NT2/D1 (cell line): ENCODE measurements around the gene AFAP1L2.

ENCODE experiments used
- DNase-seq: peaks from one replicate; pipeline ENCODE4 v3.0.0-alpha.2; 2011; ENCODE audit warnings: low read depth, low spot score
- H3K27me3 ChIP-seq: 2 replicates; pipeline ENCODE4 v1.6.0; 2011; ENCODE audit warnings: mild to moderate bottlenecking; ENCODE audit not compliant: insufficient read length, insufficient read depth
- H3K36me3 ChIP-seq: 2 replicates; pipeline ENCODE4 v1.6.1; 2011; ENCODE audit warnings: mild to moderate bottlenecking, low read length, mixed read lengths; ENCODE audit not compliant: insufficient read depth, insufficient read length
- H3K4me1 ChIP-seq: 2 replicates; pipeline ENCODE4 v1.5.1; 2011; ENCODE audit not compliant: insufficient read depth, insufficient read length
- H3K4me3 ChIP-seq: 2 replicates; pipeline ENCODE4 v1.5.1; 2011; ENCODE audit warnings: low read depth; ENCODE audit not compliant: insufficient read length
- H3K9ac ChIP-seq: 2 replicates; pipeline ENCODE4 v1.6.0; 2011; ENCODE audit warnings: low read depth; ENCODE audit not compliant: insufficient read length
- H3K9me3 ChIP-seq: 2 replicates; pipeline ENCODE4 v1.5.1; 2011; ENCODE audit warnings: mild to moderate bottlenecking, low read length; ENCODE audit not compliant: insufficient read depth
- SUZ12 ChIP-seq: IDR thresholded peaks from 2 replicates; pipeline ENCODE4 v1.6.1; 2011; ENCODE audit not compliant: insufficient read length, insufficient read depth; ENCODE audit errors: extremely low read depth
- YY1 ChIP-seq: IDR thresholded peaks from 2 replicates; pipeline ENCODE4 v1.6.1; 2011; ENCODE audit not compliant: insufficient read length, insufficient read depth
- ZNF274 ChIP-seq: IDR thresholded peaks from 2 replicates; pipeline ENCODE4 v1.6.1; 2011; ENCODE audit warnings: mild to moderate bottlenecking, low read depth, low read length

Gene AFAP1L2

GRCh38 chr10:114288424-114289095 is 115.7 kb downstream of the AFAP1L2 start:
- TF ChIP-seq ZNF274: no peak
- no peak for TF ChIP-seq SUZ12
- no peak for TF ChIP-seq YY1
- no peak overlapping the region for H3K9ac ChIP-seq
- H3K9me3 ChIP-seq: no peaks in the 10 kb centered on the region
- H3K4me1 ChIP-seq: peaks cover 3% of the 10 kb centered on the region
- no peak overlapping the region for H3K4me3 ChIP-seq
- H3K27me3 ChIP-seq: no peaks in the 10 kb centered on the region
- H3K36me3 ChIP-seq: no peaks in the 10 kb centered on the region
- no peak for DNase-seq

GRCh38 chr10:114286921-114287320 is 117.4 kb downstream of the AFAP1L2 start:
- no peak for TF ChIP-seq SUZ12
- no peak for TF ChIP-seq YY1
- no peak for TF ChIP-seq ZNF274

GRCh38 chr10:114285961-114286441 is 118.3 kb downstream of the AFAP1L2 start:
- no peaks in the 10 kb centered on the region for H3K36me3 ChIP-seq
- DNase-seq: no peak
- TF ChIP-seq ZNF274: no peak
- no peak for TF ChIP-seq SUZ12
- TF ChIP-seq YY1: no peak
- no peaks in the 10 kb centered on the region for H3K9me3 ChIP-seq
- H3K4me3 ChIP-seq: no peak overlapping the region
- H3K4me1 ChIP-seq: peaks cover 3% of the 10 kb centered on the region
- H3K27me3 ChIP-seq: no peaks in the 10 kb centered on the region
- no peak overlapping the region for H3K9ac ChIP-seq

More at GRCh38 chr10:114286921-114287320, 117.4 kb downstream of the AFAP1L2 start:
- Histone ChIP-seq H3K4me1 (peaks cover 3% of the 10 kb centered on the region), H3K27me3 (no peaks in the 10 kb centered on the region), H3K4me3 (no peak overlapping the region), H3K9ac (no peak overlapping the region), H3K36me3 (no peaks in the 10 kb centered on the region), H3K9me3 (no peaks in the 10 kb centered on the region)
- no peak for DNase-seq

DNA sequence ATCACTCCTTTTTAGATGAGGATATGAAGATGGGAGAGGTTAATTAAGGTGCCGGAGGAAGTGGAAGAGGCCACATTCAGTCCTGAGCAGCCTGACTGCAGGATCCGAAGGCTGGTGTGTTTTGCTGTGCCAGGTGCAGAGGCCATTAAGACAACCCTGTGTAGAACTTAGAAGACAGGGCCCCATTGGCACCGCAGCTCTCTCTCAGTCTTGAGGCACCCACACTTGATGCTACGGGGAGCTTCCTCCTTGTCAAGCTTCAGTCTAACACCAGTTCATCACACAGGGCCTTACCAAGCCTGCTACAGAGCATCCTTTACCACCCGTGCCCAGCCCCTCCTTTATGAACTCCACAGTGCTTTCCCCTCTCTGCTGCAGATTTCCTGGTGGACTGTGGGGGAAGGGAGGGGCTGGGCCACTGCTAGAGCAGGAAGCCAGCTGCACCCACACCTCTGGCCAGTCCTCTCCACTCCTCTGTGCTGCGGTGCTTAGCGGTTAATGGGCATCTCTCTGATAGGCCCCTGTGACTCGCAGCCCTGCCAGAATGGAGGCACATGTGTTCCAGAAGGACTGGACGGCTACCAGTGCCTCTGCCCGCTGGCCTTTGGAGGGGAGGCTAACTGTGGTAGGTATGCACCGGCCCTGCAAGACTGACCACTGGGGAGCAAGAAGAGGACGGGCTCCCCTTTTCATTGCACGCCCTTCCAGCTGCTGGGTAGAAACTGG is 119.8 kb downstream of the AFAP1L2 start:
- TF ChIP-seq YY1 (no peak), SUZ12 (no peak), ZNF274 (no peak)
- H3K4me1 ChIP-seq: peaks cover 3% of the 10 kb centered on the region
- no peak overlapping the region for H3K4me3 ChIP-seq
- no peaks in the 10 kb centered on the region for H3K36me3 ChIP-seq
- no peak overlapping the region for H3K9ac ChIP-seq
- no peaks in the 10 kb centered on the region for H3K27me3 ChIP-seq
- no peak for DNase-seq
- H3K9me3 ChIP-seq: no peaks in the 10 kb centered on the region

DNA sequence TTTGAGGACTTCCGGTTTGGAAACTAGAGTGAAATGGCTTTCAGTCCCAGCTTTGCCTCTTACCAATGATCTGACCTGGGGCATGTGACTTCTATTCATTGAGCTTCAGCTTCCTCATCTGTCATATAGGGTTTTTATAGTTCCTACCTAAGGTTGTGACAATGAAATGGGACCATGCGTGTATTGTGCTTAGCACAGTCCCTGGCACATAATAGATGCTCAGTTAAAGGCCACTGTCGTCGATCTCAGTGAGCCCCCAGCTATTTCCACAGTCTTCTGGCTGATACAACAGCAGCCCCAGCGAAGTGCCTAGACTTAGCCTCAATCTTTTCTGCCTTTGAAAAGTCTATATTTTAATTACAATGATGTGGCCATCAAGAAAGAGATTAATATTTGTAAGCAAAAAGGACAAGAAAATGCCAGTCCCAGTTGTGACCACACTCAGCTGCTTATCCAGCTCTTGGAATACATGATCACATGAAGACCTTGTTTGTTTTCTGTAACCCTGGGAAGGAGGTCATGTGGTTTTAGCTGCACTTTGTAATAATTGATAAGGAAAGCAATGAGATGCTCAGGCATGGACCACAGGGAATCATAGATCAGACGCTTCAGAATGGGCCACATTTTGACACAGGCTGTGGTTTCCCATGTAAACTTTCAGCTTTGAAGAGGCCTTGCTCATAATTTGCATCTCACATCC is 120.6 kb downstream of the AFAP1L2 start:
- TF ChIP-seq SUZ12: no peak
- no peak for TF ChIP-seq YY1
- no peak for TF ChIP-seq ZNF274
- Histone ChIP-seq H3K27me3 (no peaks in the 10 kb centered on the region), H3K36me3 (no peaks in the 10 kb centered on the region), H3K9ac (no peak overlapping the region), H3K4me3 (no peak overlapping the region), H3K4me1 (peaks cover 3% of the 10 kb centered on the region), H3K9me3 (no peaks in the 10 kb centered on the region)
- no peak for DNase-seq

DNA sequence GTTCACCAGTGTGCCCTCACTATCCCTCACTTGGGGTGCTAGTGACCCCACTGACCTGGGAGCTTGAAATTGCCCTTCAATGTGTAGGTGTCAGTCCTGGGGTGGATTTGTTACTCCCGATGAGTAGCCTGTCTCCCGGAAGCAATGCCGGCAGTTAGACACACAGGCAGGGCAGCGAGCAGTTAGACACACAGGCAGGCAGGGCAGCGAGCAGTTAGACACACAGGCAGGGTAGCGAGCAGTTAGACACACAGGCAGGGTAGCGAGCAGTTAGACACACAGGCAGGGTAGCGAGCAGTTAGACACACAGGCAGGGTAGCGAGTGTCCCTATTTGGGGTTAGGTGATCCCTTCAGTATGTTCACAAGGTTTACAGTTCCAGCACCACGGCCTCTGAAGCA is 121.2 kb downstream of the AFAP1L2 start:
- no peaks in the 10 kb centered on the region for H3K36me3 ChIP-seq
- no peak overlapping the region for H3K4me3 ChIP-seq
- H3K27me3 ChIP-seq: no peaks in the 10 kb centered on the region
- no peak overlapping the region for H3K9ac ChIP-seq
- no peaks in the 10 kb centered on the region for H3K9me3 ChIP-seq
- TF ChIP-seq YY1: no peak
- TF ChIP-seq SUZ12: no peak
- DNase-seq: no peak
- H3K4me1 ChIP-seq: peaks cover 3% of the 10 kb centered on the region

DNA sequence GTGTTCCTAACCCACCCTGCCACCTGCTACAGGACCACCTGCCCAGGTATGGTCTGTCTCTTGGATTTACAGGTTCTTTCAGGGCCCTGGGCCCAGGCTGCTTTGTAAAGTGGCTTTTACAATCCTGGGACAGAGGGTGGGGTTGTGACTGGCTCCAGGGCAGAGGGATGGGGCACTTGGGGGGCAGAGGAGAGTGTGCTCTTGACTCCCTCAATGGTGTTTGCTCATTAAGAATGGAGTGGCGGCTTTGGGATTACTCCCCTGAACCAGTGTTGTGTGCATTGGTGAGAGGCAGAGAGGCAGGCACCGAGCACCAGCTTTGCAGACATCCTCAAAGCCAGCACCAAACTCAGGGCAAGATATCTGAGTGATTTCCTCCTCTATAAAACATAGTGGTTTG is 121.8 kb downstream of the AFAP1L2 start:
- H3K36me3 ChIP-seq: no peaks in the 10 kb centered on the region
- no peak for DNase-seq
- H3K27me3 ChIP-seq: no peaks in the 10 kb centered on the region
- H3K9me3 ChIP-seq: no peaks in the 10 kb centered on the region
- no peak overlapping the region for H3K4me3 ChIP-seq
- peaks cover 3% of the 10 kb centered on the region for H3K4me1 ChIP-seq
- no peak overlapping the region for H3K9ac ChIP-seq
- TF ChIP-seq ZNF274: no peak
- no peak for TF ChIP-seq YY1
- TF ChIP-seq SUZ12: no peak
